ENCODE results near the gene EIF4E3. TPM values are rescaled to one million over a fixed set of nuclear protein-coding genes. Genes with fewer than 3 reads are reported as not detected.
A peak's percentile ranks its signal among the peaks of the same experiment; 100 is the strongest.

EIF4E3 gene
- total and polyA plus RNA-seq, 2 of the 13 experiments (the other 11 are each of a cell fraction or from before 2014, with no cell fraction given) = 0.07 to 0.15 TPM

GRCh38 chr3:71694358-71694999, 30.7 kb downstream of the EIF4E3 start:
- no TSS peak for BruUV-seq (replicated peaks)
- Histone ChIP-seq H2AFZ (ENCODE audit: low read length) (no peak overlapping the region), H3K4me2 (ENCODE audit: low read depth, low read length) (peak overlapping the region; percentile 62), H3K9ac (ENCODE audit: insufficient read depth, low read depth, low read length) (no peak overlapping the region), H3K4me1 (ENCODE audit: insufficient read depth, low read length) (peaks cover 29% of the 10 kb centered on the region), H3K27ac (ENCODE audit: extremely low read length, insufficient read depth, low read length) (no peak overlapping the region), H3K27me3 (ENCODE audit: control insufficient read depth in 1 of 2, insufficient read depth in 2 of 2, low read length in 2 of 2) (peaks cover 2% of the 10 kb centered on the region in 2 experiments; a peak in 1 of 5 replicates), H3K36me3 (replicated peaks in 1 of 2; ENCODE audit: control insufficient read depth in 1 of 2, insufficient read depth in 2 of 2, low read length in 2 of 2) (no peaks in the 10 kb centered on the region), H4K20me1 (ENCODE audit: insufficient read depth, low read length) (no peaks in the 10 kb centered on the region), H3K9me3 (ENCODE audit: low read length) (no peaks in the 10 kb centered on the region), H3K4me3 (replicated peaks in 1 of 3; ENCODE audit: insufficient read depth in 1 of 3, low read depth in 2 of 3, low read length in 3 of 3) (no peak overlapping the region; a peak in 1 of 6 replicates), H3K79me2 (ENCODE audit: insufficient read depth, low read length) (no peaks in the 10 kb centered on the region)
- FAIRE-seq (no peak), ATAC-seq (no peak), DNase-seq (ENCODE audit: low spot score) (no peak)
- POLR2A ChIA-PET = no interaction called here
- 65% methylated on average over 4 of the region's 4 CpGs for WGBS (ENCODE audit: low lambda C conversion rate)
- in situ Hi-C loops (cut with HindIII; ENCODE audit: extremely low pct_ligation_motif_present, low pct_unique_long_range_greater_than_20kb) = no loop called here
- CTCF ChIA-PET (ENCODE audit: low intra/inter-chr PET ratio, low total read pairs) = no interaction called here
- intact Hi-C loops (cut with micrococcal nuclease; ENCODE audit: unreplicated experiment) = no loop called here
- TF ChIP-seq ZFY (CRISPR knock-in tag; IDR thresholded peaks at IDR 0.05) (no peak), NFIC (IDR thresholded peaks at IDR 0.05; ENCODE audit: low read length) (no peak), ATF2 (CRISPR knock-in tag; IDR thresholded peaks at IDR 0.05) (no peak), SNAPC5 (CRISPR knock-in tag; IDR thresholded peaks at IDR 0.05; ENCODE audit: borderline replicate concordance) (no peak), NFKB2 (CRISPR knock-in tag; IDR thresholded peaks at IDR 0.05; ENCODE audit: borderline replicate concordance) (no peak), KLF13 (CRISPR knock-in tag; IDR thresholded peaks at IDR 0.05) (no peak), PBX3 (CRISPR knock-in tag; IDR thresholded peaks at IDR 0.05; ENCODE audit: borderline replicate concordance) (no peak), ZNF441 (CRISPR knock-in tag; IDR thresholded peaks at IDR 0.05; ENCODE audit: borderline replicate concordance) (no peak), HIVEP1 (CRISPR knock-in tag; IDR thresholded peaks at IDR 0.05) (no peak), PTBP1 (IDR thresholded peaks at IDR 0.05; ENCODE audit: low read depth, low read length, poor library complexity, severe bottlenecking) (no peak), HES4 (CRISPR knock-in tag; IDR thresholded peaks at IDR 0.05; ENCODE audit: borderline replicate concordance) (no peak), SNAPC4 (CRISPR knock-in tag; IDR thresholded peaks at IDR 0.05) (no peak), MYPOP (CRISPR knock-in tag; IDR thresholded peaks at IDR 0.05) (no peak), ATF3 (CRISPR knock-in tag; IDR thresholded peaks at IDR 0.05) (no peak), ZSCAN25 (CRISPR knock-in tag; IDR thresholded peaks at IDR 0.05) (no peak), ZNF12 (CRISPR knock-in tag; IDR thresholded peaks at IDR 0.05) (no peak)

Data from HepG2 (cell line).